GM19452 (cell line): ENCODE data around the gene IGSF9.

Experiments
- ATAC-seq: cut with Tn5 transposase; IDR thresholded peaks from one replicate; pipeline ENCODE4 v1.9.1; 2021; ENCODE audit not compliant: unreplicated experiment

The IGSF9 gene

DNA sequence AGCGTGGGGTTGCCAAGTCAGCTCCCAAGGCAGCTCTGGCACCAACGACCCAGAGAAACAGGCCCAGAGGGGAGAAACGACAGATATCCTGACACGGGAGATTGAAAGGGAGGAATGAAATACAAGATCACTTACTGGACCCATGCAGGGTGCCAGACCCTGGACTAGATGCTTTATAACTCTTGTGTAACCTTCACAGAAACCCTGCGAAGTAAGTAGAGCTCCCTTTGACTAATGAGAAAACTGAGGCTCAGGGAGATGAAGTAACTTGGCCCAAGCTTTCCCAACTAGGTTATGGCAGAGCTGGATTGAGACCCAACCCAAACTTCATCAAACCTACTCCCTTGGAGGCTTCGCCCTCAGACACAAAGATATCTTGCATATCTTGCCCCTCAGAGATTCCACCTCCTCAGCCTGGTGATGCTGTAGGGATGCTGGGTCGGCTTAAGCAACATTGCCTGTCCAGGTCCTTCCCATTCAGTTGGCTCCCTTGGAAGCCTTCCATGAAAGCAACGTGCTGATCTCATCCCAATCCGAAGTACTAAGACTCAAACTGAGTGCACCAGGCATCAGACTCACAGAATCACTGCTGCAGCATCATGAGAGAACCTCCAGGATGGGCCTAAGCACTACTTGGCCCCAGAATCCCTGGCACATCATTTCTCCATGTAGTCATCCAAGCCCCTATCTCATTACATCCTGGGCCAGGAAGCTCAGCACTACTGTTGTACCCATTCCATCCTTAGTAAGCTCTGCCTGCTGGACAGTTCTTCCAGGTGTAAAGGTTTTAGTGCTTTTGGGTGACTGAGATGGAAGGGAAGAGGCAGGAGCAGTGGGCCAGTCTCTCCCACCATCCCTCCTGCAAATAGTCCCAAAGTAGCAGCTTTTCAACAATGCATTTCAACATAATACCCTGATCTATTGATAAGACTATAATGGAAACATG lies 1.1 kb upstream of the IGSF9 start:
- no peak for ATAC-seq

DNA sequence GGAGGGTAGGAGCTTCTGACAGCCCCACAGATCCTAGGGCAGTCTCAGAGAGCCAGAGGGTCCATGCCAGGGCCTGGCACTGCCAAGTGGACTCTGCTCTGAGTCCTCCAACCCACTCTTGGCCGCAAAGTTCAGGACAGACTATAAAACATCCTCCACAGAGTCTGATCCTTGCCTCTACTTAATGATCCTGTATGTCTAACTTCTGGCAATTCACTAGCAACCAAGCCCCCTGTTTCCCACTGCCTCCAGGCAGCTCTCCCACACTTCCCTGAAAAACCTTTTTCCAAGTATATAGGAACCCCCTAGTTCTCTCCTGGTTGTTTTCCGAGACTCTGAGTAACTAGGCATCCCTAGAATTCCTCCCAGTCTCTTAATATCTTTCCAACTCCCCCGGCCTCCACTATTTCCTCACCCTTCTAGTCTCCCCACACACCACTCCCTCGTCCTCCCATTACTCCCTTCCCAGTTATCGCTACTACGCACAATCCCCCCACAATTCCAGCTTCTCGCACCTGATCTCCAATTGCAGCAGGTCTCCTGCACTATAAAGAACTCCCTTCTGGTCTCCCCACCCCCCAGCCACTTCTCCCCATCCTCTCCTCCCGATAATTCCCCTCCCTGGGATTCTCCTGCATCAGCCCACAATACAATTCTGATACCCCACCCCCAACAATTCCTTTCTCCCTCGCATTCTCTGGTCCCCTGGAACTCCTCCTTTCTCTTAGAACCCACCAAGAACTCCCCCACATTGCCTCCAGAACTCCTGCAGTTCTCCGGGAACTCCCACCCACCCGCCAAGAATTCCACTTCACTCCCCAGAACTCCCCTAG lies 574 bp downstream of the IGSF9 start:
- no peak for ATAC-seq

DNA sequence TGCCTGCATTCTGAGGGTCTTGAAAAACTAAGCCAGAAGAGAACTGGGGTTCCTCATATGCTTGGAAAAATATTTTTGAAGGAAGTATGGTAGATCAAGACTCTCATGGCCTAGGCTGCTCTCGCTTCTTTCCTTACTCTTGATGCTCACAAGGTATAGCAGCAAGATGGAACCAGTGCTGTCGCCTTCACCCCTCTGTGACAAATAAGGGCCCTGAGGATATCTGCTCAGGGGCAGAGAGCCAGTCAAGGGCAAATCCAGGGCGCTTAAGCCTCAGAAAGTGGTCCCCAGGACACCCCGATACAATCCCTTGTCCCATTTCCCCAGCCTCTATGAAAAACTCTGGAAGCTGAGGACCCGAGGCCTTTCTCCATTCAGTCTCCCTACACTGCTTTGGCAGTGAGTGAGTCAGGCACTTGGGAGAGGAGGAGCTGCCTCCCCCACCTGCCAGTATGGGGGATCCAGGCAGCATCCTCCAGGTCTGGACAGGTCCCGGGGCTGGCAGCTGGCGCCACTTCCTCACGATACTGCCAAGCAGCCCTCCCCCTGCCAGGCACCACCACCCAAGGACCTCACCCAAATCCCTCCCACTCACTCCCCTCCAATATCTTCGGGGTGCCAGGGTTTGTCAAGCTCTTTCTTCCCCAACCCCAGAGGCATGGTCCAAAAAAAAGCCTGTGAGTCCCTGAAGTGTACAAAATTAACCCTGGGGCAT lies 1.3 kb downstream of the IGSF9 start:
- no peak for ATAC-seq

DNA sequence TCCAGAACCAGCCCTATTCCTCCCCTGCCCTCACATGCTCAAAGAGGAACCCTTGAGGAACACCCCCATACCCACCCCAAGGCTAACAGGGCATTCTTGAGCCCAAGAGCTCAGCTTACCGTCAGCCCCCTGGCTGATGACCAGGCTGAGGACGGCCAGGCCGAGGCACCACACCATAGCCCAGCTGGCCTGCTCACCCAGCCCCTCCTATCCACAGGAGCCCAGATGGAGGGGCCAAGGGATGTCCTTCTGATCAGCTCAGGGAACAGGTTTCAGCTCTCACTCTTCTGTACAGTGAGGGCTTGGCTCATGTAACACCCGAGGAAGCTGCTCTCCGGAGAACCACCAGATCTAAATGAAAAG lies 2.2 kb downstream of the IGSF9 start:
- no peak for ATAC-seq

DNA sequence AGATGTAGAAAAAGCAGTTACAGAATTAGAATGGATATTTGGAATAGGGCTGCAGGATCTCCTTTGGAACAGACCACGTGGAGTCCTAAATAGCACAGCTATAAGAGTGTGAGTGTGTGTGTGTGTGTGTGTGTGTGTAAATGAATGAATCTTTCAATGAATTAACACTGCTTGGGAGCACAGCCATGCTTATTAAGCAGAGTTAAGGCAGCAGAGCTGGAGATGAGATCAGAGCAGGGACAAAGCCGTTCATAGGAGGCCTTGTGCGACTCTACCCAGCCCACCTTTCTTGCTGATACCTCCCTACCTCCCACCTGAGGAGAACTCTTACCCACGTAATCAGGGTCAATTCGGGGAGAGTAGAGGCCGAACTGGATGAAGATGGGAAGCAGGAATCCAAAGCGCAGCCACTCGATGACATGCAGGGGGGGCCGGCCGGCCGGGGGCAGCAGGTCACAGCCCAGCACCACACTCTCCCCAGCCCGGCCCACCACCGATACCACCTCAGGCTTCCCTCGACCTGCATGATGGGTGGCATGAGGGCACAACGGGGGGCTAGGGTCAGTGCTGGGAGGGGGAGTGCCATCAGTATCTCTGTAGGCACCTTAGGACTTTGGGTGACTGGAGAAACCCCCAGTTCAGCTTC lies 2.7 kb downstream of the IGSF9 start:
- ATAC-seq, result no peak

DNA sequence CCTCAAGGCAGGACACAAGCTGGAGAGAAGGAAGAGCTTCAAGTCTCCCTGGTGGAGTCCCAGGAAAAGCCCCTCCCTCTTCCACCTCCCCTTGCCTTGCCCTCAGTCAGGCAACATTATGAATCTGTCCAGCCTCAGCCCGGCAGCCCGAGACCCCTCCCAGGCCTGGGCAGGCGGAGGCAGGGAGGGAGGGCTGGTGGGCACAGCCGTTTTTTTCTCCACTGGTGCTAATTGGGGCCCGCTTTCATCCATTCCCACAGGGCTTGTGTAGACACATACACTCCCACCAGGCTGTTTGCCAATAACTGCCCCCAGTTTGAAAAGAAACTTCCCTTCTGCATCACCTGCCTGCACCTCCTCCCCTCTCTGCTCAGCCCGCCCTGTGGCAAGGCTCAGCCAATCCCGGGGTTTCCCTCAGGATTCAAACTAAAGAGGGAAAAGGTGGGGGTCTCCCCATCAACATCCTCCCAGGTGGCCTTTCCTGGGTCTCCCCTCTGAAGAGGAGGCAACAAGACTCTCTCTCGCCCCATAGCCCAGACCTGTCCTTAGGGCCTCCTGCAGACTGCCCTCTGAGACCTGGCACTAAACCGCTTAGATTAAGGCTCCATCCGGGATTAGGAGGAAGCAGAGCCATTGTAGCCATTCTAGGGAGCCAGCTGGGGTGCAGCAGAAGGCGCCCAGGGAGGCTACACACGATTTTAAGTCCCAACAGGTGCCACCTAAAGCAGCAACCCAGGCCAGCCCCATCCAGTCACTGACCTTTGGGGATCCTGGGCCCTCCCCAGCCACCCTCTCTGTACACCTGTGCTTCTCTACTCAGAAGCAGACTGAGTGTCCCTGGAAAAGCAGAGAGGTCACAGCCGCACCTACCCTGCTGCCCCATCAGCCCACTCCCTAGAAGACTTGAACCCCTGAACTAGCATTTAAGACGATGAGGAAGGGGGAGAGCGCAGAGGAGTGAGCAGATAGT lies 3.5 kb downstream of the IGSF9 start:
- ATAC-seq, result no peak

DNA sequence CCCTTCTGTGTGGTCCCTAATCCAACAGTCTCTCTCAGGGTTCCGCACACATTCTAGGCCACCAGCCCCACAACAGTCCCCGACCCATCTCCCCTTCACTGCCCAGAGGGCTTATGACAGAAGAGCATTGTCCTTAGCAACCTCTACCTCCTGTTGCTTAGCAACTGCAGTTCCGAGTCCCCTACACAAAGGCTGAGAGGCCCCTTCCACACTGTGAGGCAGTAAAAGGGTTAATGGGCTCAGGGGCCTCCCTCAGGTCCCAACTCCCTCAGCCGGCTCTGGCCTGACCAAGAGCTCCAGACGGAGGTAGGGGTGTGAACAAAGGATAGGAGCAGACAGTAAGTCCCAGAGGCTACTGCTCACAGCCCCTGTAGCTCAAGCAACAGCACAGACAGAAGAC lies 4.3 kb downstream of the IGSF9 start:
- ATAC-seq, result no peak

DNA sequence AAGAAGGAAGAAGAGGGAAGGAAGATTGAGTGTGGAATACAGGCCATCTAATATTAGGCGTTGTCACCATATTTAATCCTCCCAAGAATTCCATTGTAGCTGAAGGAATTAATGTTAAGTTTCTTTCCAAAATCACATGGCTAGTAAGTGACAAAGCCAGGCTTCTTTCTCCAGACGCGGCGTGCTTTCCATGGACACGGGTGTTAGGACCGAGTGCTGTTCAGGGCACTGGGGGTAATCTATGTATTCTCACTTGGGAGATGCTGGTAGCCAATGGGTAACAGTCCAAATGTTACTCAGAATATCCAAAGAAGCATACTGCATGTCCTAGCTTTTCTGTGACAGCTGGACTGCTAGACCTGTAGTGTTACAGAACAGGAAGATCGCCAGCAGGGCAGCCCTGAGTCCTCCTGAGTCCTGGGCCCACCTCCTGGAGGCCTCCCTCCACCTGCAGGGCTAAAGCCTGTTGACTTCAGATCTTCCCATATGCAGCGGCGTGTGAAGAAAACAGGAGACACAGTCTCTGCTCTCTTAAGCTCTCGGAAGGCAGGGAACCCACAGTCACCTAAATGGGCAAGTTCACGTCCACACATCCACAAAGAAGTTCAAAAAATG lies 5.3 kb downstream of the IGSF9 start:
- ATAC-seq, result no peak

DNA sequence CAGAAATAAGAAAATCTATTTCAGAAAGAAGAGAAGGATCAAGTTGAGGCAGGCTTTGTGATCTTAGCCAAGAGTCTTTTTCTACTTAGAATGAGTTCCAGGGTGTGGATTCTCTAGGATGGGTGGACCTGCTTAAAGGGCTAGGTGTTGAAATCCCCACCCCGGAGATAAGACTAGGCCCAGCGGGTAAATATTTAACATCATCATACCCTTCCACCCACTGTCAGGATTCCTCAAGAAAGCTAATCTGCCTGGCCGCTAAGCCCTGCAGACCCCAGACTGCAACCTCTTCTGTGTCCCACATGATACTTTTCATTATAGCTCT lies 5.8 kb downstream of the IGSF9 start:
- no peak for ATAC-seq

DNA sequence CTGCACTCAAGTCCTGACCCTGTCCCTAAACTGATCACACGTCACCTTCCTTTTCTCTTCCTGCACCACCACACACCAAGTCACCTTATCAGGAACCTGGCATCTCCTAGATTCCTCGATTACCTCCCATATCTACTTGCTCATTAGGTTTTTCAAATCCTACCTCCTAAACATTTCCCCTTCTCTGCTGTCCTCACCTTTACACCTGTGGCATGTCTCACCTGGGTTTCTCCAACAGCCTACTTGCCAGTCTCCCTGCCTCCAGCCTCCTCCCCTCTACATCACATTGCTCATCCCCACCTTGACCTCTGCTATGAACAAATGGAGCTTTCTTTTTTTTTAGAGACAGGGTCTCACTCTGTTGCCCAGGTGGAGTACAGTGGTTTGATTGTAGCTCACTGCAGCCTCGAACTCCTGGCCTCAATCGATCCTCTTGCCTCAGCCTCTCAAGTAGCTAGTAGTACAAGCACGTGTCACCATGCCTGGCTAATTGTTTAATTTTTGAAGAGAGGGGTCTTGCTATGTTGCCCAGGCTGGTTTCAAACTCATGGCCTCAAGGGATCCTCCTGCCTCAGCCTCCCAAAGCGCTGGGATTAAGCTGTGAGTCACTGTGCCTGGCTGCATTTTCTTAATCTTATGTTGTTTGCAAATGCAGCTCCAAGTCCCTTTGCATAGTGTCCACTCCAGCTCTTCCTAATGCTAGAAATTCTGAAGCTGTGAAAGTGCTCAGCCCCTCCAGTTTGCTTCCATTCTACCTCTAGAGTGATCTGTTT lies 6.3 kb downstream of the IGSF9 start:
- no peak for ATAC-seq

DNA sequence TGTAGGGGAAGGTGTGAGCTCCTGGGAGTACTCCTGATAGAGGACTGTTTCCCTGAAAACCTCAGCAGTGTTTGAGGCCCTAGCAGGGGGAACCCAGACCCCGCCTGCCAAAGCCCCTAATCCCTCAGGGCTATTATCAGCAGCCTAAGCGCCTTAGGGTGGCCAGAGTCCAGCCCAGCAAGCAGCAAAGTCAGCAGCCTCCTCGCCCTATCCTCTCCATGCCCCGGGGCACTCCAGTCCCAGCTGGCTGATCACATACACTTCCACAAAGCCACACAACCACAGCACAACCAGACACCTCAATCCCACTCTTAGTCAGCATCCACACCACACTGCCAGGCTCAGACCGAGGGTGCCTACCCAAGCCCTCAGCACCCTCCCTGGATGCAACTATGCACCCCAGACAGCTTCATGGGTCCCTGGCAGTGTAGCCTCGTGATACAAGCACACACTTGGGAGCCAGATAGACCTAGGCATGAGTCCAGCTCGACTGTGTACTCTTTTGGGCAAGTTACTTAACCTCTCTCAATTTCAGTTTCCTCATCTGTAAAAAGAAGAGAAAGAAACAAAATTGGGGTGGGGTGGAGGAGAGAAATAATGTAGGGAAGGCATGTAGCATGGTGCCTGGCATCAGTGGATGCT lies 7.1 kb downstream of the IGSF9 start:
- ATAC-seq, result no peak

DNA sequence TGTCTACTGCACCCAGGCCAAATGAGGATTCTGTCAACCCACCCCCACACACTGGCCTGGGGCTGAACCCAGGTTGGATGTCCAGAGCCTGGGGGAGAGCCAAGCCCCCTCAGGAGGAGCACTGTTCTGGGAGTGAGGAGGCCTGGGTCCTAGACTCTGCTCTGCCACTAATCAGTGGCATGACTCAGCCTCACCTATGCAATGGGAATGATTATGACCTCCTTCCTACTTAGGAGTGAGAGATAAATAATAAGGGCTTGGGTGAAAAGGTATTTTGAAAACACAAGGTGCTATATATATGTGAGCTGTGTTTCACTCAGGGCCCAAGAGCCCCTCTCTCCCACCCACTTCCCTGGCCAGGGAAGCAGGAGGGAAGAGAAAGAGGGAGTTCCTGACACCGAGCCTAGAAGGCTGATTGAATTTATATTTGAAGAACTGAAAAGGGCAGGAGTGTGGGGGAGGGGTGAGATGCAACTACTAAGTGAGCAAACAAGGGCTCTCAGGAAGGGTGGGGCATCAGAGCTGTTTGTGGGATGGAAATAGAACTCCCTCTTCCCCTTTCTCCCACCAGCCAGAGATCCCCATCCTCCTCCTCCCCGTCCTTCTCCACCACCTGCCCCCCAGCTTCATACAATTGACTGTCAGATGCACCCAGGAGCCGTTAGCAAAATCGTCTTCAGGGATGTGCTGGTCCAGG lies 8.2 kb downstream of the IGSF9 start:
- no peak for ATAC-seq

DNA sequence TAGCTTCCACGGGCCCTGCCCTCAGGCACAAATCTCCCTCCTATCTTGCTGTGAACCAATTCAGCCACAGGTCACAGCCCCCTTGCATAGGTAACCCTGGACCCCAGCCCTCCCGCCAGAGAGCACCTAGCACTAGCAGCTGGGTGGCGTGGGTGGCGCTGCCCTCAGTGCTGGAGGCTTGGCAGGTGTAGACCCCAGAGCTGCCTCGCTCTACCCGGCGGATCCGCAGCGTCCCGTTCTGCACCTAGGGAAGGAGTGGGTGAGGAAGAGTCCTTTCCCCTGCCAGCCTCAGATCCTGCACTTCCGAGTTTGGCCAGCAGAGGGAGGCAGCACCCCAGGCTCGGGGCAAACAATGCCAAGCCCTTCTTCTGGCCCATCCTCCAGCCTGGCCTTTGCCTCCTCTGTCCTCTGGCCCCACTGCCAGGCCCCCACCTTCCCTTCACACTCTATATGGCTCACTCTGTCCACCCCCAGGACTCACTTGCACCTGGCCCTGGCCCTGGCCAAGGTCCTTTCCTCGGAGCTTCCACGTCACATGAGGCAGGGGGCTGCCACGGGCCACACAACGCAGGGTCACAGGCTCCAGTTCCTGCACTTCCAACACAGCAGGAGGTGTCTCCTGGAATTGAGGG lies 9.0 kb downstream of the IGSF9 start:
- ATAC-seq, result no peak

DNA sequence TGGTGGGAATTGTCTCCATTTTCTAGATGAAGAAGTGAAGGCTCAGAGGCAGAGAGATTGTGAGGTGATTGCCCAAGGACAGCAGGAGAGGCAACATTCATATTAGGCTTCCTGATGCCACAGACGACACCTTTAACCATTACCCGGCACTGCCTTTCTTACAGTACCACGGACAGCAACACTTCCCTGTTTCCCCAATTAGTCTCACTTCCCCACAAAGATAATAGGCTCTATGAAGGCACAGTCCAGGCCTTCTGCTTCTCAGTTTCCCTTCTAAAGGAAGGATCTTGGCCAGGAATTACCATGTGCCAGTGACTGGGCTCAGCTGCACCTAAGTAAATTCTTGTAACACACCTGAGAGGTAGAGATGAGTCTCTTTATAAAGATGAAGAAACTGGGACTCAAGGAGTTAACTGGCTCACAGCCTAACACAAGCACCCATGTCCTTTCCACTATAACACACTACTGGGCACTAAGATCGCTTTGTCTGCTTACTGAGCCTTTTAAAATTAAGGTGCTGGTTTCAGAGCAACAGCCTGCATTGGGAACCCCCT lies 9.6 kb downstream of the IGSF9 start:
- no peak for ATAC-seq

DNA sequence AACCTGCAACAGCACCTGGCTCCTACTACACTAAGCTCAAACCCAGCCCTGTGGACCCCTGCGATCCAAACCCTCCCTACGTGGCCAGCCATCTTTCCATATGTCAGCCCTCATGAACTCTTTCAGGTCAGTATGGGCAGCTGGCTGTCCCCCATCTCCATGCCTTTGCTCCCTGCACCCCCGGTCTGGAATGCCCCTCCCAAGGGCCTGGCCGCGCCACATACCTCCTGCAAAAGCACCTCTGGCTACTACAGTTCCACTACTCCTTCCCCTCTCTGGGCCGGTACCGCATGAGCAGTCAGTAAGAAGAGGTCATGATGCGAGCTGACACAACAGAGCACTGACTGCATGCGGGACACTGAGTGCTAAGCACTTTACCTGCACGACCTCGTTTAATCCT lies 10.1 kb downstream of the IGSF9 start:
- no peak for ATAC-seq

DNA sequence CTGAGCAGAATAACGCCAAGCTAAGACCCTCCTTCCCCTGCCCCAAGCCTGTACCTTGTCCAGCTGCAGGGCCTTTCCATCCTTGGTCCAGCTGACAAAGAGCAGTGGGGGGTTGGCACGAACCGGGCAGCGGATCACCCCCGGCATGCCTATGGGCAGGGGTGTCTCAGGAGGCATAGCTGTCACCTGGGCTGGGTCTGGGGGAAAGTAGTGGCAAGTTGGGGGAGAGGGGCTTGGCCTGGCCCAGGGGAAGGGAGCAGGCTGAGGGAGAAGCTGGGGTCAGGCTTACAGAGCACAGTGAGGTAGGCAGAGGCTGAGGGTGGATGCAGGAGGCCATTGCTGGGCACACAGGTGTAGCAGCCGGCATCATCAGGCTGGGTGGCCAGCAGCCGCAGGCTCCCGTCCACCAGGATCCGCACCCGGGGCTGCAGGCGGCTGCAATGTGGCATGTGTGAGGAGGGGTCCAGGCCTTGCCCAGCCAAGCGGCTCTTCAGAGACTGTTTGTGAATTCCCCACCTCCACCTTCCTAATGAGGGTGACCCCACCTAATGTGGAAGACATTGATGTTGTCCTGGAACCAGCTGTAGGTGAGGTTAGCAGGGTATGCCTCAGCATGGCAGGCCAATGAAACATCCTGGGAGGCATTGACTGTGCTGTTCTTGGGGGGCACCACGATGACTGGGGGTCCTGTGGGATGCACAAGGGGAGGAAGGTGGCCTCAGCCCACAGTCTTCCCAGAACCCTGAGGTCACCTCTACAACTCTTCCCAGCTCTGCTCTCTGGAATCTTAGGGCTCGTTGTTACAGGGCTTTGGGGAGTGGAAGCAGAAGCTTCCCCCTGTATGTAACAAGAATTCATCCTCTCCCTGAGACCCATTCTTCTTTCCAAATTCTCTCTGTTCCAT lies 11.0 kb downstream of the IGSF9 start:
- ATAC-seq, result no peak
